ENCODE data around the gene FERMT2.

FERMT2 gene

GRCh38 chr14:52846591-52846990 lies 104.3 kb downstream of the FERMT2 start:
- no peak overlapping the region for H3K4me3 ChIP-seq (ENCODE audit: extremely low read depth, insufficient read depth, low read length, poor library complexity, severe bottlenecking)
- peaks cover 5% of the 10 kb centered on the region for H3K9me3 ChIP-seq (ENCODE audit: control insufficient read depth, low read length)
- no peaks in the 10 kb centered on the region for H3K36me3 ChIP-seq (ENCODE audit: control insufficient read depth, insufficient read depth, low read length)
- peaks cover 12% of the 10 kb centered on the region for H3K4me1 ChIP-seq (ENCODE audit: control insufficient read depth, insufficient read depth, low read length, poor library complexity, severe bottlenecking)
- WGBS, 2 experiments (ENCODE audit: insufficient coverage in 2 of 2): 62 to 77% methylated on average over 3 to 5 of the region's 5 CpGs
- no peak overlapping the region for H3K27ac ChIP-seq (ENCODE audit: low read depth, low read length, severe bottlenecking)

DNA sequence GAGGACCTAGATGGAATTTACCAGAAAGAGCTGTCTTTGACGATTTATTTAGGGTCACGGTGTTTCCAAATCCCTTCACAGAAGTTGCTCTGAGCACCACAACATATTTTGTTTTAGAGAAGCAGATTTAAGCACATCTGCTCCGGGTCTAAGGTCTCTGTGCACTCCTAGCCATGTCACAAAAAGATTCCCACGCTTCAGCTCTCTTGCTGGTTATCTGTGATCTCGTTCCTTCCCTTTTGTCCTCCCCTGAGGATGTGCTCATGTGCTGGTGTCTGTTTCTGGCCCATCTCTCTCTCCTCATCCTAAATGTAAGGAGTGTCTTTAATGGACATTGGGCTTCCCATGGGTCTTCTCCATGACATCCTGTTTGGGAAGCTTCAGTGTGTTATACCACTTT lies 105.8 kb downstream of the FERMT2 start:
- H3K27ac ChIP-seq (ENCODE audit: low read depth, low read length, severe bottlenecking): peak overlapping the region; percentile 55
- H3K4me1 ChIP-seq (ENCODE audit: control insufficient read depth, insufficient read depth, low read length, poor library complexity, severe bottlenecking): peaks cover 20% of the 10 kb centered on the region
- H3K4me3 ChIP-seq (ENCODE audit: extremely low read depth, insufficient read depth, low read length, poor library complexity, severe bottlenecking): no peak overlapping the region
- H3K36me3 ChIP-seq (ENCODE audit: control insufficient read depth, insufficient read depth, low read length): no peaks in the 10 kb centered on the region
- H3K9me3 ChIP-seq (ENCODE audit: control insufficient read depth, low read length): no peaks in the 10 kb centered on the region
- WGBS, 2 experiments (ENCODE audit: insufficient coverage in 2 of 2): 77 to 81% methylated on average over 4 to 5 of the region's 5 CpGs

- H3K4me1 ChIP-seq (ENCODE audit: control insufficient read depth, insufficient read depth, low read length, poor library complexity, severe bottlenecking): peaks cover 20% of the 10 kb centered on the region
- 55 to 77% methylated on average over 3 to 6 of the region's 6 CpGs for WGBS, 2 experiments (ENCODE audit: insufficient coverage in 2 of 2)
- peak overlapping the region; percentile 55 for H3K27ac ChIP-seq (ENCODE audit: low read depth, low read length, severe bottlenecking)
- H3K4me3 ChIP-seq (ENCODE audit: extremely low read depth, insufficient read depth, low read length, poor library complexity, severe bottlenecking): no peak overlapping the region
- no peaks in the 10 kb centered on the region for H3K9me3 ChIP-seq (ENCODE audit: control insufficient read depth, low read length)
- no peaks in the 10 kb centered on the region for H3K36me3 ChIP-seq (ENCODE audit: control insufficient read depth, insufficient read depth, low read length)
These were observed 106.4 kb downstream of the FERMT2 start for GRCh38 chr14:52844262-52845060.

DNA sequence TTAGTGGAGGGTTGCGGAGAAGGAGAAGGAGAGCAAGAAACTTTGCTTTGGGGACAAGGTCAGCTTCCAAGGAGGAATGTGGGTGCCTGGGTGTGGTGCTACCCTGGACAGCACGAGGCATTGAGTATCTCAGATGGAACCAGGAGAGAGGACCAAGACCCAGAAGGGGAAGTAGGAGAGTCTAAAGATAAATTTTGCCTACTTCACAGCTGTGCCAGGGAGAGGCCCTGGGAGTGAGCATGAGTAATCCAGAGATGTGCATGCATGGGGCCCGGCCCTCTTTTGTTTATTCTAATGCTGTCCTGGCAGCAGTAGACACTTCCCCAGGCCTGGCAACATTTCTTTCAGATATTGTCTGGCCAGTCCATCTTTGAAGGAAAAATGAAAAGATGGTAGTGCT lies 110.0 kb downstream of the FERMT2 start:
- no peaks in the 10 kb centered on the region for H3K9me3 ChIP-seq (ENCODE audit: control insufficient read depth, low read length)
- H3K36me3 ChIP-seq (ENCODE audit: control insufficient read depth, insufficient read depth, low read length): no peaks in the 10 kb centered on the region
- H3K4me3 ChIP-seq (ENCODE audit: extremely low read depth, insufficient read depth, low read length, poor library complexity, severe bottlenecking): no peak overlapping the region
- peaks cover 22% of the 10 kb centered on the region for H3K4me1 ChIP-seq (ENCODE audit: control insufficient read depth, insufficient read depth, low read length, poor library complexity, severe bottlenecking)
- H3K27ac ChIP-seq (ENCODE audit: low read depth, low read length, severe bottlenecking): peak overlapping the region; percentile 45
- 90 to 93% methylated on average over 2 of the region's 3 CpGs for WGBS, 2 experiments (ENCODE audit: insufficient coverage in 2 of 2)

- H3K36me3 ChIP-seq (ENCODE audit: control insufficient read depth, insufficient read depth, low read length): no peaks in the 10 kb centered on the region
- no peaks in the 10 kb centered on the region for H3K9me3 ChIP-seq (ENCODE audit: control insufficient read depth, low read length)
- H3K4me3 ChIP-seq (ENCODE audit: extremely low read depth, insufficient read depth, low read length, poor library complexity, severe bottlenecking): no peak overlapping the region
- WGBS, 2 experiments (ENCODE audit: insufficient coverage in 2 of 2): 95 to 98% methylated on average over 6 to 7 of the region's 7 CpGs
- peaks cover 28% of the 10 kb centered on the region for H3K4me1 ChIP-seq (ENCODE audit: control insufficient read depth, insufficient read depth, low read length, poor library complexity, severe bottlenecking)
- H3K27ac ChIP-seq (ENCODE audit: low read depth, low read length, severe bottlenecking): no peak overlapping the region
These were observed 113.4 kb downstream of the FERMT2 start for GRCh38 chr14:52837451-52837850.

DNA sequence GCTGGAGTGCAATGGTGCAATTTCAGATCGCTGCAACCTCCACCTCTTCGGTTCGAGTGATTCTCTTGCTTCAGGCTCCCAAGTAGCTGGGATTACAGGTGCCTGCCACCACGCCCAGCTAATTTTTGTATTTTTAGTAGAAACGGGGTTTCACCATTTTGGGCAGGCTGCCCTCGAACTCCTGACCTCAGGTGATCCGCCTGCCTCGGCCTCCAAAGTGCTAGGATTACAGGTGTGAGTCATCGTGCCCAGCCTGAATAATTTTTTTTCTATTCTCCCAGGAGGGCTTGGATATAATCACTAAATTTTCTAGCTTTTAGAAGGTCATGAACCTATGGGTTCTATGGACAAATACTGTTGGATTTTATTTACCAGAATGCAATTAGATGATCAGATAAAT lies 114.8 kb downstream of the FERMT2 start:
- Histone ChIP-seq H3K27ac (ENCODE audit: low read depth, low read length, severe bottlenecking) (no peak overlapping the region), H3K4me3 (ENCODE audit: extremely low read depth, insufficient read depth, low read length, poor library complexity, severe bottlenecking) (no peak overlapping the region), H3K4me1 (ENCODE audit: control insufficient read depth, insufficient read depth, low read length, poor library complexity, severe bottlenecking) (peaks cover 37% of the 10 kb centered on the region), H3K9me3 (ENCODE audit: control insufficient read depth, low read length) (no peaks in the 10 kb centered on the region), H3K36me3 (ENCODE audit: control insufficient read depth, insufficient read depth, low read length) (no peaks in the 10 kb centered on the region)
- WGBS, 2 experiments (ENCODE audit: insufficient coverage in 2 of 2): 95 to 96% methylated on average over 8 to 9 of the region's 9 CpGs

DNA sequence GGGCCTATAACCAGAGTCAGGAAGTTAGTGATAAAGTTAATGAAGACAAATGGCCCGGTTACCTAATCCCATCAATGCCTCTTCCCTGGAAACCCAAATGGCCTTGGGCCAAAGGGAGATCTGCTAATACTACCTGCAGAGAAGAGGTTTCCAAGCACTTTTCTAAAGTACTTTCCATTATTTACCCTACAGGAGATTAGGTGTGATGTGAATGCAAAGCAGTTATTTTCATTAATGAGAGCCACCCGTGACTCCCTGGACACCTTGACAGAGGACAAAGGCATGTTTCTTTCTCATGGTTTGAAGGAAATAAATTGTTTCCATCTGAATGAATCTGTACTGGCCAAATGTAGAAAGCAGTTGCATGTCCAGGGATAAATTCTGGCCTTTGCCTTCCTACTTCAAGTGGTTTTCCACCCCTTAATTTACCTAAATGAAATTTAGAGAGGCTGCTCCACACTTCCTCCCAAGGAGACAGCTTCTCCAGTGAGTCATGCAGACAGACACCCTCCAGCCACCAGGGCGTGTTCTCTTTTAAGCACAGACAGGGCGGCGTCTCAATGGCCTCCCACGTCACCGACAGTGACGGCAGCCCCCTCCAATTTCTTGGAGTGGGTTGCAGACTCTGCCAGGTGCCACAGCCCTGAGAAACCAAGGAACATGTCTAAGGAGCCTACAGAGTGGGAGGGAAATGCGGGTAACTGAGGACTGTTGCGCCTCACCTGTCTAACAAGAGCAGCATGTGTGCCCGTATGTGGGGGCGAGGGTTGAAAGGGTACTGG lies 115.5 kb downstream of the FERMT2 start:
- no peak overlapping the region for H3K4me3 ChIP-seq (ENCODE audit: extremely low read depth, insufficient read depth, low read length, poor library complexity, severe bottlenecking)
- WGBS, 2 experiments (ENCODE audit: insufficient coverage in 2 of 2): 69 to 73% methylated on average over 10 to 11 of the region's 12 CpGs
- H3K27ac ChIP-seq (ENCODE audit: low read depth, low read length, severe bottlenecking): peak overlapping the region; percentile 69
- no peaks in the 10 kb centered on the region for H3K36me3 ChIP-seq (ENCODE audit: control insufficient read depth, insufficient read depth, low read length)
- H3K9me3 ChIP-seq (ENCODE audit: control insufficient read depth, low read length): no peaks in the 10 kb centered on the region
- H3K4me1 ChIP-seq (ENCODE audit: control insufficient read depth, insufficient read depth, low read length, poor library complexity, severe bottlenecking): peaks cover 41% of the 10 kb centered on the region

GRCh38 chr14:52834440-52834842 lies 116.4 kb downstream of the FERMT2 start:
- H3K36me3 ChIP-seq (ENCODE audit: control insufficient read depth, insufficient read depth, low read length): no peaks in the 10 kb centered on the region
- 43% methylated on average over 1 of the region's 1 CpG; no CpG with 5 or more reads in 1 of the 2 experiments for WGBS, 2 experiments (ENCODE audit: insufficient coverage in 2 of 2)
- H3K9me3 ChIP-seq (ENCODE audit: control insufficient read depth, low read length): no peaks in the 10 kb centered on the region
- peaks cover 47% of the 10 kb centered on the region for H3K4me1 ChIP-seq (ENCODE audit: control insufficient read depth, insufficient read depth, low read length, poor library complexity, severe bottlenecking)
- no peak overlapping the region for H3K4me3 ChIP-seq (ENCODE audit: extremely low read depth, insufficient read depth, low read length, poor library complexity, severe bottlenecking)
- H3K27ac ChIP-seq (ENCODE audit: low read depth, low read length, severe bottlenecking): peak overlapping the region; percentile 69

DNA sequence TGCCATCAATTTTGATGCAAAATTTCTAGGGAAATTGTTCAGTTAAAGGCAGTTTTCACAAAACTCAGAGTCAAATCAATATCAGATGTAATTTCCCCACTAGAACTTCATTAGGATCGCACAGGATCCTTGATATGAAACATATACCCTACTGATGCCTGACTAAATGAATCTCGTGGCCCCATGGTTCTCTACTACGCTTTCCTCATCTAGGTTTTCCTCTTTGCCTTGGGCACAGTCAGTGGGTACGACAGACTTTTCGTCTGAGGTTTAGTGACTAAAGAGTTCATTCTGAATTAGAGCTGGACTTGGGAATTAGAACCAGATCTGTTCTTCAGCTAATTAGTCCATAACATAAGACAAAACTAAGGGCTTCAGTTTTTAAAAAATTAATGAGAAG lies 117.0 kb downstream of the FERMT2 start:
- WGBS, 2 experiments (ENCODE audit: insufficient coverage in 2 of 2): 96 to 97% methylated on average over 3 of the region's 5 CpGs
- Histone ChIP-seq H3K36me3 (ENCODE audit: control insufficient read depth, insufficient read depth, low read length) (no peaks in the 10 kb centered on the region), H3K4me1 (ENCODE audit: control insufficient read depth, insufficient read depth, low read length, poor library complexity, severe bottlenecking) (peaks cover 47% of the 10 kb centered on the region), H3K9me3 (ENCODE audit: control insufficient read depth, low read length) (no peaks in the 10 kb centered on the region), H3K4me3 (ENCODE audit: extremely low read depth, insufficient read depth, low read length, poor library complexity, severe bottlenecking) (no peak overlapping the region), H3K27ac (ENCODE audit: low read depth, low read length, severe bottlenecking) (no peak overlapping the region)

DNA sequence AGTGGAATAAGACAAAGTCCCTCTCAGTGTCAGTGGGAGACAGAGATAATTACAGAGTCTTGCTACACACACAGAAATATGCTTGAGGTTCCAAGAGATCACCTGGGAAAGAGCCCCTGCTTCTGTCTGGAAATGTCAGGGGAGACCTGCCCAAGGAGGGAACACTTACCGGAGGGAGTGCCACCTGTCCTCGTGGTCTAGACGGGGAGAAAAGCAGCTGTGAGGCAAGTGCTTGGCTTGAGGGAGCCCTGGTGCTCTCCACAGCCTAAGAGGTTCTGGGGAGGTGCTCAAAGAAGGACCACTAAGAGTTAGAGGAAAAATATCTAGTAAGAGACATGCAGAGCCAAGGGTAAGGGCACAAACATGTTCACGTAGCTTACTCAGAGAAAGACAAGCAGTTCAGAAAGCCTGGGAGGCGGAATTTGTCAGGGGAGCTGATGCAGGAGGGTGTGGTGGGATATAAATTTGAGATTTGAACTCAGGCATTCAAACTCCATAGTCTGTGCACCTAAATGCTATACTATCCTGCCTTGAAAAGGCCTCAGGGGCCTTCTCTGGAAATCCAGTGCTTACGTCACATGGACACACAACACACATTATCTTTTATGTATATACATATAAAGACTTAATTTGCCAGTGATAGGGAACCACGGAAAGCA lies 121.2 kb downstream of the FERMT2 start:
- 85 to 87% methylated on average over 4 of the region's 7 CpGs for WGBS, 2 experiments (ENCODE audit: insufficient coverage in 2 of 2)
- Histone ChIP-seq H3K36me3 (ENCODE audit: control insufficient read depth, insufficient read depth, low read length) (no peaks in the 10 kb centered on the region), H3K27ac (ENCODE audit: low read depth, low read length, severe bottlenecking) (no peak overlapping the region), H3K4me1 (ENCODE audit: control insufficient read depth, insufficient read depth, low read length, poor library complexity, severe bottlenecking) (peaks cover 37% of the 10 kb centered on the region), H3K4me3 (ENCODE audit: extremely low read depth, insufficient read depth, low read length, poor library complexity, severe bottlenecking) (no peak overlapping the region), H3K9me3 (ENCODE audit: control insufficient read depth, low read length) (no peaks in the 10 kb centered on the region)
